IPS DF 6.9 (cell line): ENCODE data around the gene SLC38A7.
"Not testable (repeated sequence)": the region's sequence is repeated elsewhere in the genome, so short reads cannot be mapped to it uniquely, and the experiment has no call there.

Experiments
- DNase-seq: peaks from one replicate; pipeline ENCODE4 v3.0.0-alpha.2; 2013; ENCODE audit warnings: low read depth, low spot score
- H3K27ac ChIP-seq: one replicate; pipeline ENCODE4 v1.5.1; 2013; ENCODE audit warnings: low read length, control low read depth
- H3K27me3 ChIP-seq: 2 replicates; pipeline ENCODE4 v1.6.1; 2013; ENCODE audit warnings: mild to moderate bottlenecking, low read length; ENCODE audit not compliant: control insufficient read depth, insufficient read depth
- H3K36me3 ChIP-seq: 2 replicates; pipeline ENCODE4 v1.6.1; 2013; ENCODE audit warnings: low read length; ENCODE audit not compliant: control insufficient read depth, insufficient read depth
- H3K4me1 ChIP-seq: 2 replicates; pipeline ENCODE4 v1.6.1; 2013; ENCODE audit warnings: low read length; ENCODE audit not compliant: control insufficient read depth, insufficient read depth
- H3K4me3 ChIP-seq: 2 replicates; pipeline ENCODE4 v1.5.1; 2013; ENCODE audit warnings: mild to moderate bottlenecking, low read length
- H3K9me3 ChIP-seq: 2 replicates; pipeline ENCODE4 v1.6.1; 2013; ENCODE audit warnings: low read length, inconsistent platforms; ENCODE audit not compliant: control insufficient read depth, insufficient read depth
- WGBS: extraction: QIAGEN DNeasy Blood & Tissue Kit; methylation state at CpG from one replicate; pipeline ENCODE4 v1.1.7; 2013; ENCODE audit warnings: mixed read lengths, missing lambda C conversion rate; ENCODE audit not compliant: insufficient read length, insufficient coverage; 5-methylcytosine and 5-hydroxymethylcytosine counted together

Gene SLC38A7

DNA sequence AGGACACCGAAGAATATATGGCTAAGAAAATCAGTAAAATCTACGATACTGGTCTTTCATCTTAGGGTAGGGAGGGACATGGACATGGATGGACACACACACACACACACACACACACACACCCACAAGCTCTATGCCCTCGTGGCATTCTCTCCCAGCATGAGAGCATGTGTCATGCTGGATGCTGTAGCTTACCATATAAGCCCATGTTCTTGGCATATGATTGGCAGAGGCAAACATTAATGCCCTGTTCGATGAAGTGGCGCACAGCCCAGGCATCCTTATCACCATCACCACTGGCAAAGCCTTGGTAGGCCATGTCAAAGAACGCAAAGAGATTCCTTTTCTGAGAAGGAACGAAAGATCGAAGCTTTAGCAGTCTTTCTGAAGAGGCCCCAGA, 31.9 kb upstream of the SLC38A7 start:
- no peak for DNase-seq
- no peaks in the 10 kb centered on the region for H3K9me3 ChIP-seq
- H3K4me3 ChIP-seq, result no peak overlapping the region
- no peaks in the 10 kb centered on the region for H3K27me3 ChIP-seq
- peaks cover 26% of the 10 kb centered on the region; the same call in 1 of the 2 replicates for H3K36me3 ChIP-seq
- no peak overlapping the region for H3K27ac ChIP-seq
- H3K4me1 ChIP-seq, result no peaks in the 10 kb centered on the region
- WGBS, result no CpG with 5 or more reads among the region's 8 CpGs

DNA sequence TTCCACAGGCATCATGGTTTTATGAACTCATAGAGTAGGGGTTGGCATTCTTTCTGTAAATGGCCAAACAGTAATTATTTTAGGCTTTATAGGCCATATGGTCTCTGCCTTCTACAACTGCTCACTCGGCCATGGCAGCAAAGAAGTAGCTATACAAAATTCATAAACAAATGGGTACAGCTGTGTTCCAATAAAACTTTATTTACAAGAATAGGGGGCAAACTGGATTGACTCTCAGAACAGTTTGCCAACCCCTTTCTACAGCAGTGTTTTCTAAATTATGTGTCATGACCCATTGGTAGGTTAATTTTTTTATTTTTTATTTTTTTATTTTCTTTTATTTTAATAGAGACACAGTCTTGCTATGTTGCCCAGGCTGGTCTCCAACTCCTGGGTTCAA, 29.2 kb upstream of the SLC38A7 start:
- no CpG with 5 or more reads among the region's 1 CpG for WGBS
- Histone ChIP-seq H3K36me3 (peaks cover 23% of the 10 kb centered on the region; the same call in 1 of the 2 replicates), H3K9me3 (no peaks in the 10 kb centered on the region), H3K27ac (no peak overlapping the region), H3K4me3 (no peak overlapping the region), H3K4me1 (no peaks in the 10 kb centered on the region), H3K27me3 (no peaks in the 10 kb centered on the region)
- DNase-seq, result no peak

DNA sequence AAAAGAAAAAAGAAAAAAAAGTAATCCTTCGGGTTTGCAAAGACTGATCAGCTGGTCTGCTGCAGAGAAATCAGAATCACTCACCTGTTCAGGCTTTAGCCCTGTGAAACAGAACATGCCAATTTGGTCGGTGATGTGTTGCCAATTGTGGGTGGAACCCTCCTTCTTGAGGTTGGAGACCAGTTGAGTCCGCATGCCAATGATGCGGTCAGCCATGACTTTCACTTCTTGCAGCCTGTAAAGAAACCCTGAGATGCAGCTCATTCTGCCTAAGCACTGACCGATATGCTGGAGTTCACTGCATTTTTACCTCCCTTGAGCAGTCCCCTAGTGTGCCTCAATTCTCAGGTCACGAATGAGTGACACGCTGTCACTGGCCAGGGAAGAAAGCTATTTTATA, 24.8 kb upstream of the SLC38A7 start:
- no CpG with 5 or more reads among the region's 7 CpGs for WGBS
- Histone ChIP-seq H3K27me3 (no peaks in the 10 kb centered on the region), H3K4me3 (no peak overlapping the region), H3K9me3 (no peaks in the 10 kb centered on the region), H3K27ac (no peak overlapping the region), H3K4me1 (no peaks in the 10 kb centered on the region), H3K36me3 (peaks cover 10% of the 10 kb centered on the region; the same call in 1 of the 2 replicates)
- no peak for DNase-seq

DNA sequence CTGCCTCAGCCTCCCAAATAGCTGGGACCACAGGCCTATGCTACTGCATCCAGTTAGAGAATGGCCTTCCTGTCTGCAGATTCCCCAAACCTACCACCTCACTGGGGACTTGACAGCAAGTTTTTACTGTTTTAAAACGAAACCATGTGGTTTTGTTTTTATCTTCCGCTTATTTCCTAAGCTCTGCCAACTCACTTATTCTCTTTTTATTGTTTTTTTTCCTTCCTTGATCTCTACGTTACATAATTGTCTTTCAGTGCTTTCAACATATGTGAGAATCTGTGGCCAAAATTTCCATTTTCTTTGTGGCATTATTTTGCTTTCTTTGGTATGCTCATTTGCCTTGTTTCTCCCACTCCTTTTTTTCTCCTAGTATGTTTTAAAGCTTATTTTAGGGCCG, 14.6 kb upstream of the SLC38A7 start:
- WGBS, result no CpG with 5 or more reads among the region's 4 CpGs
- DNase-seq, result no peak
- Histone ChIP-seq H3K27me3 (no peaks in the 10 kb centered on the region), H3K4me1 (no peaks in the 10 kb centered on the region), H3K9me3 (no peaks in the 10 kb centered on the region), H3K4me3 (no peak overlapping the region), H3K27ac (no peak overlapping the region), H3K36me3 (no peaks in the 10 kb centered on the region)

DNA sequence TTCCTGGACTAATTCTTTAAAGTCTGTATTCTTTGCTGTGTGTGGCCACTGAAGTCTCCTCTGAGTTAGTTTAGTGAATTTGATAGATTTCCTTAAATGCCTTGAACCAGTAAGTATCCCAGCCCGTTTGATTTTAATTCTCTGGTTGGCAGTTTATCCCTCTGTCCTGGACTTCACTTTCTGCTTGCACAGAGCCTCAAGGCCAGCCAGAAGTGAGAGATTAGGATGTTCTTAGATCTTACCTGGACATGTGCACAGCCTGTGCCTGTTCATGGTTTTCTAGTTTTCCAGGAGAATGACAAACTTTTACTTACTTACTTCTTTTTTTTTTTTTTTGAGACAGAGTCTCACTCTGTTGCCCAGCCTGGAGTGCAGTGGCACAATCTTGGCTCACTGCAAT, 10.8 kb upstream of the SLC38A7 start:
- Histone ChIP-seq H3K4me1 (no peaks in the 10 kb centered on the region), H3K27me3 (no peaks in the 10 kb centered on the region)
- no CpG with 5 or more reads among the region's 1 CpG for WGBS

DNA sequence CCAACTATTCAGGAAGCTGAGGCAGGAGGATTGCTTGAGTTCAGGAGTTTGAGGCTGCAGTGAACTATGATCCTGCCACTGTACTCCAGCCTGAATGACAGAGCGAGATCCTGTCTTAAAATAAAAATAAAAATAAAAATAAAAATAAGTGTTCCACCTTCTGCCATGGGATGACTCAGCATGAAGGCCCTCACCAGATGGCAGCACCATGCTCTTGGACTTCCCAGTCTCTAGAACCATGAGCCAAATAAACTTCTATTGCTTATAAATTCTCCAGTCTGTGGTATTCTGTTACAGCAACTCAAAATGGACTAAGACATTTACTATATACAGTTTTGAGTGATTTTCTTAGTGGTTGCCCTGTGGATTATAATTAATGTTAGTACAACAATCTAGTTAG, 7.9 kb upstream of the SLC38A7 start:
- no CpG with 5 or more reads among the region's 1 CpG for WGBS
- Histone ChIP-seq H3K27ac (no peak overlapping the region), H3K27me3 (no peaks in the 10 kb centered on the region), H3K4me1 (no peaks in the 10 kb centered on the region), H3K9me3 (no peaks in the 10 kb centered on the region), H3K36me3 (no peaks in the 10 kb centered on the region), H3K4me3 (no peak overlapping the region)
- no peak for DNase-seq

More for the DNA sequence above, 10.8 kb upstream of the SLC38A7 start:
- no peaks in the 10 kb centered on the region for H3K36me3 ChIP-seq
- H3K4me3 ChIP-seq, result no peak overlapping the region
- H3K27ac ChIP-seq, result no peak overlapping the region
- H3K9me3 ChIP-seq, result no peaks in the 10 kb centered on the region
- no peak for DNase-seq

DNA sequence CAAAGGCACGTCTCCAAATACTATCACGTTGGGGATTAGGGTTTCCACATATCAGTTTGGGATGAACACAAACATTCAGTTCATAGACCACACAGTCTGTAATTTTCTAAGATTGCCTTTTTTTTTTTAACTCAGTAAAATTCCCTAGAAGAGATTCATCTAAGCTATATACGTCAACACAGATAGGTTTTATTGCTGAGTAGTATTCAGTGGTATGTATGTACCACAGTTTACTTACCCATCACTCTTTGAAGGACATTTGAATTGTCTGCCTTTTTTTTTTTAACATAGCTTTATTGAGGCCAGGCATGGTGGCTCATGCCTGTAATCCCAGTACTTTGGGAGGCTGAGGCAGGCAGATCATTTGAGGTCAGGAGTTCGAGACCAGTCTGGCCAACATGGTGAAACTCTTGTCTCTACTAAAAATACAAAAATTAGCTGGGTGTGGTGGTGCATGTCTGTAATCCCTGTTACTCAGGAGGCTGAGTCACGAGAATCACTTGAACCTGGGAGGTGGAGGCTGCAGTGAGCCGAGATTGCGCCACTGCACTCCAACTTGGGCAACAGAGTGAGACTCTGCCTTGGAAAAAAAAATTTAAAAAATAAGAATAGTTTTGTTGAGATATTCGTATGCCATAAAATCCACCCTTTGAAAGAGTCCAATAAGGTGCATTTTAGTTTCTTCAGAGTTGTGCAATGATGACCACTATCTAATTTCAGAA, 2.6 kb upstream of the SLC38A7 start:
- not testable (repeated sequence) for DNase-seq, H3K9me3 ChIP-seq, H3K27ac ChIP-seq, H3K27me3 ChIP-seq, H3K4me1 ChIP-seq, H3K36me3 ChIP-seq, H3K4me3 ChIP-seq
- no CpG with 5 or more reads among the region's 8 CpGs for WGBS

DNA sequence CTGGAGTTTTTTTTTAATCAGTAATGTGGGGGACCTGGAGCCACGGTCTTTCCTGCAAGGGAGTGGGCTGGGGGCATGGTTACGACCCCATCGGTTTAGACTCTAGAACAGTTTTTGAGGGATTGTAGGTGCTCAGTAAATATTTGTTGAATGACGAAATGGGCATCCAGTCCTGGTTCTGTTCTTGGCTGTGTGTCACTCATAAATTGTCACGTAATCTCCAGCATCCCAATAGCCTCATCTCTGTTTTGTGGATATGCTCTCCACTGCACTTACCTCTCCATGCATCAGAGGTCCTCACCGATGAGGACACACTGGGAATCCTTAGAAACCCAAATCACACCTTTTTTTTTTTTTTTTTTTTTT, 497 bp upstream of the SLC38A7 start:
- DNase-seq, result no peak
- Histone ChIP-seq H3K27ac (no peak overlapping the region), H3K4me3 (no peak overlapping the region), H3K27me3 (no peaks in the 10 kb centered on the region), H3K9me3 (no peaks in the 10 kb centered on the region), H3K4me1 (no peaks in the 10 kb centered on the region), H3K36me3 (peaks cover under 1% of the 10 kb centered on the region; the same call in 1 of the 2 replicates)
- WGBS, result no CpG with 5 or more reads among the region's 6 CpGs

DNA sequence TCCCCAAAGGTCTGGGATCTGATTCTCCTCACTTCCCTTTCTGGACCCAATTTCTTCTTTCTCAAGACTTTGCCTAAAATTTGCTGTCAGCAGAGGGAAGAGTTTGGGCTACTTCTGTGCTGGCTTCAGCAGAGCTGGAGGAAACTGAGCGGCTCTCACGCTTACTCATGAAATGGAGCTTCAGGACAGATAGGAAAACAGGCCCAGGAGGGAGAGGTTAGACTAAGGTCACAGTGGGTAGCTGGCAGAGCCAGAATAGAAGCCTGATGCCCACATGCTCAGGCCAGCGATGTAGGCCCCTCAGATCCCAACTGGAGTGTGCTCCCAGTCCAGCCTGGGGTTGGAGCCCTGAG, 593 bp downstream of the SLC38A7 start:
- Histone ChIP-seq H3K27ac (no peak overlapping the region), H3K4me1 (no peaks in the 10 kb centered on the region), H3K4me3 (peak overlapping the region; percentile 79), H3K27me3 (no peaks in the 10 kb centered on the region), H3K36me3 (peaks cover 6% of the 10 kb centered on the region; the same call in 1 of the 2 replicates), H3K9me3 (no peaks in the 10 kb centered on the region)
- WGBS, result no CpG with 5 or more reads among the region's 3 CpGs
- DNase-seq, result no peak

DNA sequence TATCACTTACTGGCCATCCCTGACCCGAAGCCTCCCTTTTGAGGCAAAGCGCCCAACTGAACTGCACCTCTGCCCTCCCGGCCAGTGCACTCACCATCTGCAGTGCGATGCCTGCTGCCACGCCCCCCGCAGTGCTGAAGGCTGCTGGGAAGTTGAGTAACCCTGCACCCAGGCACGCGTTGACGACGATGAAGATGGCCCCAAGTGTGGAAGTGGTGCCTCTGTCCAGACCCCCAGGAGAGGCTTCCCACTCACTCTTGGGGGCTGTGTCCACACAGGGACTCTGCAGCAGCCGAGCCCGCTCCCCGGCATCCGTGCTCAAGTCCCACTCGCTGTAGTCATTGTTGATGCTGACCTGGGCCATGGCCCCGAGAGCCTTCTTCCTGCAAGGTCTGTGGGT, 4.8 kb downstream of the SLC38A7 start:
- Histone ChIP-seq H3K4me1 (no peaks in the 10 kb centered on the region), H3K36me3 (peaks cover 11% of the 10 kb centered on the region), H3K4me3 (no peak overlapping the region), H3K9me3 (no peaks in the 10 kb centered on the region), H3K27me3 (no peaks in the 10 kb centered on the region), H3K27ac (no peak overlapping the region)
- no CpG with 5 or more reads among the region's 16 CpGs for WGBS
- DNase-seq, result no peak

DNA sequence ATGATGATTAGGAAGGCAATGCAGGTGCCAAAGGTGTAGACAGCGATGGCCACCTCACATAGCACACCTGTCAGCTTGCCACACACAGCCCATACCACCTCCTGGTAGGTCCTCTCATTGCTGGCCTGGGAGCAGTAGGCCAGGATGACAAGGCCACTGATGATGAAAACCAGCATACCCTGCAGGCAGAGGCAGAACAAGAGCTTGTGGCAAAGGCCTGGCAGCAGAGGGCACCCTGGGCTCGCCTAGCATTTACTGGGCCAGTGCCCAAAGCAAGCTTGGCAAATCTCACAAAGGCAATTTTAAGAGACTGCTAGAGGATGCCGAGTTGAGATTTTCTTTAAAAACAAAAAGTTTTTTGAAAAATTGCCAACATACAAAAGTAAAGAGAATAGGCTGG, 5.9 kb downstream of the SLC38A7 start:
- H3K4me3 ChIP-seq, result no peak overlapping the region
- no peak for DNase-seq
- H3K36me3 ChIP-seq, result peaks cover 12% of the 10 kb centered on the region
- no CpG with 5 or more reads among the region's 3 CpGs for WGBS
- no peaks in the 10 kb centered on the region for H3K27me3 ChIP-seq
- H3K9me3 ChIP-seq, result no peaks in the 10 kb centered on the region
- H3K4me1 ChIP-seq, result no peaks in the 10 kb centered on the region
- no peak overlapping the region for H3K27ac ChIP-seq
